HG03432 (cell line): ENCODE results near the gene FADS6.
"Not testable (repeated sequence)": the region's sequence is repeated elsewhere in the genome, so short reads cannot be mapped to it uniquely, and the experiment has no call there.

Experiments
- ATAC-seq: cut with Tn5 transposase; IDR thresholded peaks from one replicate; pipeline ENCODE4 v1.9.1; 2021; ENCODE audit warnings: mild to moderate bottlenecking, moderate library complexity; ENCODE audit not compliant: unreplicated experiment

FADS6 gene

GRCh38 chr17:74870028-74870427, 23.4 kb downstream of the FADS6 start:
- not testable (repeated sequence) for ATAC-seq

GRCh38 chr17:74868908-74869255, 24.6 kb downstream of the FADS6 start:
- no peak for ATAC-seq

DNA sequence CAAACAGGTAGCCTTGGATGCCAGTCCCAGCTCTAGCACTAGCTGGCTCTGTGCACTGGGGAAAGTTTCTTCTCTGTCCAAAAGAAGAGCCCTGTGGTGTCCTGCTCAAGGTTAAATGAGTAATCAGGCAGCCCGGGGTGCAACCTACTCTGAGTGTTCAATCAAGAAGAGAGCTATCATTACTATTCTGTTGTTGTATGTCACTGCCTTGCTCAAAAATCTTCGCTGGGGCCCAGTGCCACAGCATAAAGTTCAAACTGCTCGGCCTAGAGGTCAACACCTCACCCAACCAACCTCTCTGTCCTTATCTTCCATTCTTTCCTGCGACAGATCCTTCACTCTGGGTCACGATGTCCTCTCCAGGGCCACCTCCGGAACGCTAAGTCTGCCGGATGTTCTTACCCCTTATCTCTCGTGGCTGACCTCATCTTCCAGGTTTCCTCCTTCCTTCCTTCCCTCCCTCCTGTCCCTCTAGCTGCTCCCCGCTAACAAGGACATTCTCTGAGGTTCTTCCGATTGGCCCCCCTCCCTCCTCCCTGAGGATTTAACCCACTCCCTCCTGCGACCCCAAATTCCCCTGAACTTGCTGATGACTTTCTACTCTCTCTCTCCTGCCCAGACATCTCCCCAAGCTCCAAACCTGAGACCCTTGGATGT, 25.1 kb downstream of the FADS6 start:
- no peak for ATAC-seq

DNA sequence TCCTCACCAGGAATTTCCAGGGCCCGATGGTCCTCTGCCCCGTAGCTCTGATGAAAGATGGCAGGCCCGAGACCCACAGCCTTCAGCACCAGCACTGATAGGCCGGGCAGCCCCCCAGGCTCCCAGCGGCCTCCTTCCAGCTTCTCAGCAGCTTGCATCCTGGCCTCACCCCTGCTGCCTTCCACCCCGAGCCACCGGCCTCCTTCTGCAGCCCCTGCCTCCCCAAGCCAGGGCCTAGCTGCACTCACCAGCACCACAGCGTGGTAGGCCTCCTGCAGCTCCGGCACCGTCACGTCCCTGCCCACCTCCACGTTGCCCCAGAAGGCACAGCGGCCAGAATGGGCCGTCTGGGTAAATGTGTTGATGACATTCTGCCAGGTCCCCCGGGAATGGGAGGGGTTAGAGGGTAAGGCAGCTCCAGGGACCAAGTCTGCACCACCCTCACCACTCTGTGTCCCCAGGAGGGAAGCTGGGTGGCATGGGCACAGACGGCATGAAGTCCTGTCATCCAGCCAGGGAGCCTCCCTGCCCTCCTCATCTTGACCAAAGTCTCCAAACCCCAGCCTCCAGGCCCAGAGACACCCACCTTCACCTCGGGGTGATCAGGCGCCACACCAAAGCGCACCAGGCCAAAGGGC, 27.1 kb downstream of the FADS6 start:
- ATAC-seq = no peak

DNA sequence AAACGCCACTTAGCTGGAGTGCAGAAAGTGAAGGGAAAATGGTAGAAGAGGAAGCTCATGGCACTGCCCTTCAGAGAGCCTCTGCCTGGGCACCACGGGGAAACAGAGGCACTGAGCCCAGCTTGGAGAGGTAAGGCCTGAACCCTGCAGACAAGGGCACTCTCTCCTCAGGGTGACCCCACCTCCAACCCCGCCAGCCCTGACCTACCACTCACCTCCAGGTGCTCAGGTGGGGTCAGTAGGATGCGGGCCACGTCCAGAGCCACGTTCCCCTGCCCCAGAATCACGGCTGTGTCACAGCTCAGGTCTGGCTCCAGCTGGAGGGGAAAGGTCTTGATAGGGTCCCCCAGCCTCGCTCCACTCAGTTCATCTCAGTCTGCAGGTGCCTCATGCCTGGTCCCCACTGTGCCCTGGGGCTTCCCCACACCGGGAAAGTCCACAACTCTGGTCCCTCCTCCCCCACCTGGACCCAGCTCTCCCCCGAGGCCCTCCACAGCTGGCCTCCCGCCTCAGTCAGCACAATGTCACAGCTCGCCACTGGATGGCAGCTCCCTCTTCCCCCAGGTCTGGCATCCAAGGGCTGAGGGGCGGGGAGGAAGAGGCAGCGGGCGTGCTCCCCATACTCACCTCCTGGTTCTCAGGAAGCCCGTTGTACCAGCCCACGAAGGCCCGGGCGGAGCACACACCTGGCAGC, 27.8 kb downstream of the FADS6 start:
- ATAC-seq = no peak

DNA sequence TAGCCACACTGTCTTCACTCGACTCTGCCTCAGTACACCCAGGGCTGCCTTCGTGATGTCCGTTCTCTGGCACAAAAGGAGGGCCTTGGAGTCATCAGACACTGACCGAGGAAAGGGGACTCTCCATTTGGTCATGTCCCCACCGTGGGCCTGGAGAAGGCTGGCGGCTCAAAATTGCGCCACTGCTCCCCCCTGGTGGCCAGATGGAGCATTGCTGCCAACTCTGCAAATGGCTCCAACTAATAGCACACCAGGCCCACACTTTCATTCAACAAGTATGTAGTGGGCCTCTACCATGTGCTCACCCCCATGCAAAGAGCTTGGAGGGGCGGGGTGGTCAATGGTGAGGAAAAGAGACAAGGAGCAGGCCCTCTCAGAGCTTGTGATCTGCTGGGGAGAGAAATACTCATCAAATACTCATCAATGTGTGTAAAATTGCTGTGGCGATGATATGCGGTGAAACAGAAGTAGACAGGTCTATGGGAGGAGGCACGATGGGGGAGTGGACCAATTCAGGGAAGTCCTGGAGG, 28.5 kb downstream of the FADS6 start:
- no peak for ATAC-seq

DNA sequence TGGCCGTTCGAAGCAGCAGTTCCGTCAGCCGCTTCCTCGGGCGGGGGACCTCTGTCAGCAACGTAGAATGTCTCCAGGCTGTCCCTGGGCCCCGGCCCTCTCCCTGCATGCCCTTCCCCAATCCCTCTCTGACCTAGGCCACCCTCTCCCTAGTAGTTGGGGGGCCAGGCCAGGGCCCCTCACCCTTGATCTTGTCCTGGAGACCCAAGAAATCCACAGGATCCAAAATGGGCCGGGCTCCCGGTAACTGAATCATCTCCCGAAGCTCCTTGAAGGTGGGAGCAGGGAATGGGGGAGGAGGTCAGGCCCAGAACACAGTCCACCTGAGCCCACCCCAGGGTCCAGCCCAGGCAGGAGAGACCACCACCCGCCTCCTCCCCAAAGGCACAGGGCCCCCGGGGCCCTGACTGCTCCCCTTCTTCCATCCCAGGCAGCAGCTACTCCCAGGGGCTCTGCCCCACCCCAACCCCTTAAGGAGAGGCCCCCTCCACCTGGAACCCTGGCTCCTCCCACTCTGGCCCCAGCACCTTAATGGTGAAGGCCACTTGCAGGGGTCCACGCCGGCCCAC, 29.1 kb downstream of the FADS6 start:
- ATAC-seq = no peak

DNA sequence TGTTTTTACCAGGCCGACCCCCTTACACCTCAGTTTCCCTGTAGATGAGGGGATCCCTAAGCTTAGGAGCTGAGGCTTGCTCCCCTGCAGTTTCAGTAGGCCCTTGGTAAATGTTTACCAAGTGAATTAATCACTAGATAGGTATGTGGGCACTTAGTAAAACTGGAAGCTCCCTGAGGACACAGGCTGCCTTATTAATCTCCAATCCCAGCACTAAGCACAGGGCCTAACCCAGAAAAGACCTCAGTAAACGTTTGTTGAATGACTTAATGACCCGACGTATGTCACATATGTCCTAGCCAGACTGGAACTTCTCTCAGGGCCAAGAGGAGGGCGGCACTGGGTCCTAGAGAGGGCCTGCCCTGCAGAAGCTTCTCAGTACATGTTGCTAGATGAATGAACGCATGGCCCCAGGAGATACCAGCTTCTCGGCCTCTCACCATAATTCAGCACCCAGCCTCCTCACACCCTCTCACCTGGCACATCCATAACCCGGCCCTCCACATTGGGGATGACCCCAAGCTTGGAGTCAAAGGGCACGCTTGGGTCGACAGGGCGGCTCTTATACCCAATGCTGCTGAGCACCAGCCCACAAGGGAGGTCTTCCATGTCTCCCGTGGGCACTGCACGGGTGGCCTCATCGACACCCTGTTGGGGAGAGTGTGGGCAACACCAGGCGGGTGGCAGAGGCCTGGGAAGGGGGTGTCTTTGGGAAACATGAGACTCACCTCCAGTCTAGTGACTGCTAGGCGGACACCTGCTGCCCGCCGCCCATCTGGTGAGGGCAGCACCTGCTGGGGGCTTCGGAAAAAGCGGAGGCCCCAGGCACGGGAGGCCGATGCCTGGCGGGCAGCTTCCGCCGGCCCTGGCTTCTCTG, 29.8 kb downstream of the FADS6 start:
- no peak for ATAC-seq

- ATAC-seq = no peak
Observed at GRCh38 chr17:74862919-74863318, 30.5 kb downstream of the FADS6 start.

GRCh38 chr17:74862108-74862901, 31.1 kb downstream of the FADS6 start:
- ATAC-seq = no peak

- ATAC-seq = no peak
Observed at GRCh38 chr17:74861662-74862107, 31.7 kb downstream of the FADS6 start.

DNA sequence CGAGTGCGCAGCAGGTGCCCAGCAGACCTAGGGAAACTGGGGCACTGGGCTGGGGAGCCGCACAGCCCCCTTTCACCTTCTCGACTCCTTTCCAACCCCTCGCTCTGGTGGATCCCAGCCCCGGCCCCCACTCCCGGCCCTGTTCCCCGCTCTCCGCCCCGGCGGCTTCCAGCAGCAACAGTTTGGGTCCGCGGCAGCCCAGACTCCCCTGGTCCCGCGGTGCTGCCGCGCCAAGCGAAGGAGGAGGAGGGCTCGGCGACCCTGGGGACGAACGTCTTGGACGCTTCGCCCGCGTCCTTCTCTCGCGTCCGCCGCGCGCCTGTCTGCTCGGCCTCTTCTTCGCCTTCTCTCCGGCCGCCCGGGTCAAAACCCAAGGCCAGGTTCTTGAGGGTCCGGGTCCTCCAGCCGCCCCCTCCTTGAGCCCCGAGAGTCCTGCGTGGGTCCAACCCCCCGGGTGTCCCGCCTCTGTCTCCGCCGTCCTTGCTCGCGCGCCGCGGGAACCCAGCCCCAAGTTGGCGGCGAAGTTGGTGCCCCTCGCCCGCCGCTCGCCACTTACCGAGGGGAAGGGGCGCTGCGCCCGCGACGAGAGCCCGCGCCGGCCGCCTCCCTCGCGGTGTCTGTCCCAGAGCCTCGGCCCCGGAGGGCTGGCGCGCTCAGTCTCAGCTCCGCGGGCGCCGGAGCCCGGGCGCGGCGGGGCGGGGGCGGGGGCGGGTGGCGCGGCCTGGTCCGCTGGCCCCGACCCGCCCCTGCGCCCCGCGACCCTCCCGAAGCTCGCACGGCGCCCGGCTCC, 32.4 kb downstream of the FADS6 start:
- no peak for ATAC-seq

DNA sequence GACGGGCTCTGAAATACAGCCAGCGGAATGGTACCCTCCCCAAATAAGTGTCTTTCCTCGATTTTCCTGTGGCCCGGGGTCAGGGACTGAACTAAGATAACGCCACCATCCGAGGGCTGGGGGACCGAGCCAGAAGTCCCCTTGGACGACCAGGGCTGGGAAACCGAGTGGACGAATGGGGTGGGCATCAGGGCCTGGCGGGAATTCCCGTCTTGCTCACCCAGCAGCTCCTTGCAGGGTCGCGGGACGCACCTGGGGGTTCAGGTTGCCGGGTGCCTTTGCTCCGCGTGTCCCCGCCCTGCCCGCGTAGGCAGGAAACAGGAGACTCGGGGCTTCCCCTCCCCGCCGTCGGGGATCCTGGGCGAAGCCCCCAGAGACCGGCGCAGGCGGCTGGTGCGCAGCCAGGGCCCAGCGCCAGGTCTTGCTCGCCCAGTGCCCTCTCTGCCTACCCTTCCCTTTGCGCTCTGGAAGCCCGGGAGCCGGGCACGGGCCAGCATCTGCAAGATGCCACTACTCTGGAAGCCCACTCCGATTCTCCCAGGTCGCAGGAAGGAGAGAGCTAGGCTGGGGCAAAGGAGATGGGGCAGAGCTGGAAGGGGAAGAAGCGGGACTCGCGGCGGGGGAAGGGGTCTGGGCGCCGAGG, 33.1 kb downstream of the FADS6 start:
- ATAC-seq = no peak

DNA sequence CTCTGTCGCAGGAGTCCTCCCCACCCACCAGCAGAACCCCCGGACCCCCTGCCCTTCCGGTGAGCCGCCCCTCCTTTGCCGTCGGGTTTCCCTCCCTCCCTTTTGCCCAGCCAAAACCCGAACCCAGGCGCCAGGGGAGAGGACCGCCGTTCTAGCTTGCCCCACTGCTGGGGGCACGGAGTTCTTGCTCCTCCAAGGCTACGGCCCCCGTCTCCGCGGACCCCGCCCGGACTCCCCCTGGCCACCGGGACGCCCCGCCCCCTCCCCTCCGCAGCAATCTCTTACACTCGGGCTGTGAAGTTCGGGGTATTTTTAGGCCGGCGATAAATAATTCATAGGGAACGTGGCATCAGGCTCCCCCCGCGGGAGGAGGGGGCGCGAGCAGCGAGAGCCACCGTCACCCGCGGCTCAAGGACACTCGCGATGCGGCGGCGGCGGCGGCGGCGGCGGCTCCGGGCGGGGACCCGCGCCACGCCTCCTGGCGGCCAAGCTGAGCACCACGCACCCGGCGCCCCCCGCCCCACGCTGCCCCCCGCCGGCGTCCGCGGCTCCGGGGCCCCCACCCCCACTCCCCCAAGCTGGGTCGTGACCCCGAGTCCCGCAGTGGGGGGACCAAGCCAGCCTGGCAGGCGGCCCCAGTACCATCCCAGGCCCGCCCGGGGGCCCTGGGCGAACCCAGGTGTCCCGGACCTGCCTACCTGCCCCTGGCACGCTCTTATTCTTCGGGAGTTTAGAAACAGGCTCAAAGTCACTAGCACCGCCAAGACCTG, 33.8 kb downstream of the FADS6 start, which contains the start of gene GRIN2C:
TSS of gene GRIN2C (minus strand) at position 427 of the 770 bp plus-strand sequence. CDS start 4,793 bp downstream, outside the sequence.
- ATAC-seq = no peak

- ATAC-seq = no peak
Observed at GRCh38 chr17:74858672-74859458, 34.6 kb downstream of the FADS6 start.

- ATAC-seq = no peak
Observed at GRCh38 chr17:74857191-74857590, 36.2 kb downstream of the FADS6 start.

DNA sequence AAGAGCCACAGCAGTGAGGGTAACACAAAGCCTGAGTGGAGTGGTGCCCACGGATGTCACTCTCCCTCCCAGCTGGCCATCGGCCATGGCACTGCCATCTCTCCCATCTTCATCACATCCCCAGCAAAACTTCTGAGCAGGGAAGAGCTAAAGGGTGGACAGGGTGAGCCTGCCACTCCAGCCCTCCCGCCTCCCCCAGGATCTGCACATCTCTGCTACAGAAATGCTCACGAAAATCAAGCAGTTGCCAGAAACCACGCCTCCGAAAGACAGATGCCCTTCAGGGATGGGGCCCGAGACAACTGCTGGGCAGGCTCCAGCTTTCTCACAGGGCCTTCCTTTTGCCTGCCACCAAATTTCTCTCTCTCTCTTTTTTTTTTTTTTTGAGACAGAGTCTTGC, 37.3 kb downstream of the FADS6 start:
- ATAC-seq = no peak
